Fibroblast of lung (primary cell): ENCODE results near the gene TSPAN1. TPM values are rescaled to one million over a fixed set of nuclear protein-coding genes. Genes with fewer than 3 reads are reported as not detected.

Experiments used
- DNase-seq, 2 donors: peaks; one replicate each; pipeline versions ENCODE4 v3.0.0 to v3.0.0-alpha.2; 2010; ENCODE audit warnings: low read depth in 2 of 2
- H2AFZ ChIP-seq: 2 replicates; pipeline ENCODE4 v1.5.1; 2012; ENCODE audit warnings: low read length, control low read depth, inconsistent platforms
- H3K27ac ChIP-seq: 2 replicates; pipeline ENCODE4 v1.5.1; 2011; ENCODE audit warnings: low read length, control low read depth; ENCODE audit not compliant: insufficient read depth
- H3K27me3 ChIP-seq: 2 replicates; pipeline ENCODE4 v1.5.1; 2011; ENCODE audit warnings: mild to moderate bottlenecking, low read length; ENCODE audit not compliant: control insufficient read depth, insufficient read depth
- H3K36me3 ChIP-seq: 2 replicates; pipeline ENCODE4 v1.5.1; 2011; ENCODE audit warnings: low read length; ENCODE audit not compliant: control insufficient read depth, insufficient read depth
- H3K4me1 ChIP-seq: 2 replicates; pipeline ENCODE4 v1.5.1; 2011; ENCODE audit warnings: low read length; ENCODE audit not compliant: control insufficient read depth, insufficient read depth; ENCODE audit errors: extremely low read depth
- H3K4me2 ChIP-seq: 2 replicates; pipeline ENCODE4 v1.5.1; 2011; ENCODE audit warnings: low read length, control low read depth; ENCODE audit not compliant: insufficient read depth; ENCODE audit errors: extremely low read depth
- H3K4me3 ChIP-seq, 4 experiments: fragments of 200-600 bp in 1 of 4; sonication (generic) in 1 of 4; replicated peaks in 1 of 4; 2 replicates each; pipeline ENCODE4 v1.5.1; 2011 to 2016; ENCODE audit warnings: low read length in 4 of 4, low read depth in 3 of 4, mild to moderate bottlenecking in 3 of 4, control low read depth in 2 of 4, inconsistent platforms in 1 of 4, mixed read lengths in 1 of 4; ENCODE audit not compliant: insufficient read depth in 1 of 4; ENCODE audit errors: control extremely low read depth in 1 of 4
- H3K79me2 ChIP-seq: 2 replicates; pipeline ENCODE4 v1.5.1; 2012; ENCODE audit warnings: mild to moderate bottlenecking, low read length, inconsistent platforms; ENCODE audit not compliant: control insufficient read depth, insufficient read depth
- H3K9ac ChIP-seq: 2 replicates; pipeline ENCODE4 v1.5.1; 2011; ENCODE audit warnings: mild to moderate bottlenecking, low read length, control low read depth; ENCODE audit not compliant: insufficient read depth
- H3K9me3 ChIP-seq: 2 replicates; pipeline ENCODE4 v1.5.1; 2012; ENCODE audit warnings: low read depth, low read length; ENCODE audit not compliant: control insufficient read depth, insufficient read depth
- H4K20me1 ChIP-seq: 2 replicates; pipeline ENCODE4 v1.5.1; 2011; ENCODE audit warnings: low read length; ENCODE audit not compliant: control insufficient read depth, insufficient read depth; ENCODE audit errors: extremely low read depth
- EZH2 ChIP-seq: IDR thresholded peaks from 2 replicates; pipeline ENCODE4 v1.5.1; 2012; ENCODE audit warnings: low read length, control low read depth, mild to moderate bottlenecking; ENCODE audit errors: missing control alignments
- polyA plus RNA-seq, 2 donors: library from polyadenylated mRNA; depleted of rRNA in 1 of 2; stranded (reverse) in 1 of 2; unstranded in 1 of 2; fragments of >200 nt; gene quantifications; 2 replicates each; pipeline ENCODE4 v1.2.1, GENCODE V29; 2011 to 2012; ENCODE audit warnings: missing spikeins in 1 of 2
- total RNA-seq: library from RNA; depleted of rRNA; stranded (reverse); fragments of >200 nt; gene quantifications from 2 replicates; pipeline ENCODE4 v1.2.1, GENCODE V29; 2014
- TF ChIP-seq, protein P1 (sequence below), 2 donors: IDR thresholded peaks in 1 of 2; conservative IDR thresholded peaks in 1 of 2; 1 replicate in 1 of 2; 2 replicates in 1 of 2; pipeline ENCODE4 v1.5.1; 2011 to 2012; ENCODE audit warnings: low read length in 2 of 2, control low read depth in 1 of 2, inconsistent platforms in 1 of 2, low read depth in 1 of 2, mild to moderate bottlenecking in 1 of 2

TSPAN1 gene
- total and polyA plus RNA-seq, 2 donors (not counting 1 experiment from before 2014, with no cell fraction given): 0.17 to 0.94 TPM

GRCh38 chr1:46171351-46171750, 3.5 kb upstream of the TSPAN1 start:
- no peak for DNase-seq

GRCh38 chr1:46171871-46172270, 3.0 kb upstream of the TSPAN1 start:
- TF ChIP-seq EZH2: no peak
- TF ChIP-seq, protein P1, sequence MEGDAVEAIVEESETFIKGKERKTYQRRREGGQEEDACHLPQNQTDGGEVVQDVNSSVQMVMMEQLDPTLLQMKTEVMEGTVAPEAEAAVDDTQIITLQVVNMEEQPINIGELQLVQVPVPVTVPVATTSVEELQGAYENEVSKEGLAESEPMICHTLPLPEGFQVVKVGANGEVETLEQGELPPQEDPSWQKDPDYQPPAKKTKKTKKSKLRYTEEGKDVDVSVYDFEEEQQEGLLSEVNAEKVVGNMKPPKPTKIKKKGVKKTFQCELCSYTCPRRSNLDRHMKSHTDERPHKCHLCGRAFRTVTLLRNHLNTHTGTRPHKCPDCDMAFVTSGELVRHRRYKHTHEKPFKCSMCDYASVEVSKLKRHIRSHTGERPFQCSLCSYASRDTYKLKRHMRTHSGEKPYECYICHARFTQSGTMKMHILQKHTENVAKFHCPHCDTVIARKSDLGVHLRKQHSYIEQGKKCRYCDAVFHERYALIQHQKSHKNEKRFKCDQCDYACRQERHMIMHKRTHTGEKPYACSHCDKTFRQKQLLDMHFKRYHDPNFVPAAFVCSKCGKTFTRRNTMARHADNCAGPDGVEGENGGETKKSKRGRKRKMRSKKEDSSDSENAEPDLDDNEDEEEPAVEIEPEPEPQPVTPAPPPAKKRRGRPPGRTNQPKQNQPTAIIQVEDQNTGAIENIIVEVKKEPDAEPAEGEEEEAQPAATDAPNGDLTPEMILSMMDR (conservative IDR thresholded peaks at IDR 0.05 in 1 of 2, IDR thresholded peaks at IDR 0.05 in 1 of 2; ENCODE audit: low read depth in 1 of 2, low read length in 2 of 2): no peak
- DNase-seq: no peak
- Histone ChIP-seq H3K27me3 (peaks cover 18% of the 10 kb centered on the region), H4K20me1 (no peaks in the 10 kb centered on the region), H3K4me1 (peaks cover 6% of the 10 kb centered on the region), H3K4me3 (no peak overlapping the region), H3K9ac (no peak overlapping the region), H3K79me2 (no peaks in the 10 kb centered on the region), H2AFZ (no peak overlapping the region), H3K36me3 (no peaks in the 10 kb centered on the region), H3K4me2 (no peak overlapping the region), H3K9me3 (no peaks in the 10 kb centered on the region), H3K27ac (no peak overlapping the region)

More at GRCh38 chr1:46171351-46171750, 3.5 kb upstream of the TSPAN1 start:
- peaks cover 6% of the 10 kb centered on the region for H3K4me1 ChIP-seq
- peaks cover 19% of the 10 kb centered on the region for H3K27me3 ChIP-seq
- H3K27ac ChIP-seq: no peak overlapping the region
- no peak overlapping the region for H3K9ac ChIP-seq
- H3K9me3 ChIP-seq: no peaks in the 10 kb centered on the region
- no peaks in the 10 kb centered on the region for H4K20me1 ChIP-seq
- no peak overlapping the region for H2AFZ ChIP-seq
- H3K4me3 ChIP-seq: no peak overlapping the region
- no peaks in the 10 kb centered on the region for H3K36me3 ChIP-seq
- H3K4me2 ChIP-seq: no peak overlapping the region
- no peaks in the 10 kb centered on the region for H3K79me2 ChIP-seq
- TF ChIP-seq, protein P1 (conservative IDR thresholded peaks at IDR 0.05 in 1 of 2, IDR thresholded peaks at IDR 0.05 in 1 of 2; ENCODE audit: low read depth in 1 of 2, low read length in 2 of 2): no peak
- TF ChIP-seq EZH2: no peak

DNA sequence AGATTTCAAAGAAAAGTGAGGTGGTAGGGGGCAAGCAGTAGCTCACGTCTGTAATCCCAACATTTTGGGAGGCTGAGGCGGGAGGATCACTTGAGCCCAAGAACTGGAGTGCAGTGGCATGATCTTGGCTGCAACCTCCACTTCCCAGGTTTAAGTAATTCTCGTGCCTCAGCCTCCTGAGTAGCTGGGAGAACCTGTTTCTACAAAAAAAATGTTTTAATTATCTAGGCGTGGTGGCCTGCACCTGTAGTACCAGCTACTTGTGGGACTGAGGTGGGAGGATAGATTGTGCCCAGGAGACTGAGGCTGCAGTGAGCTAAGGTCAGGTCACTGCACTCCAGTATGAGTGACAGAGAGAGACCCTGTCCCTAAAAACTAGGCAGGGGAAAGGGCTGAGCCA, 2.6 kb upstream of the TSPAN1 start:
- Histone ChIP-seq H3K4me1 (peaks cover 6% of the 10 kb centered on the region), H4K20me1 (no peaks in the 10 kb centered on the region), H2AFZ (no peak overlapping the region), H3K9me3 (no peaks in the 10 kb centered on the region), H3K79me2 (no peaks in the 10 kb centered on the region), H3K27ac (no peak overlapping the region), H3K9ac (no peak overlapping the region), H3K36me3 (no peaks in the 10 kb centered on the region), H3K27me3 (peaks cover 13% of the 10 kb centered on the region), H3K4me3 (no peak overlapping the region), H3K4me2 (no peak overlapping the region)
- TF ChIP-seq, protein P1 (conservative IDR thresholded peaks at IDR 0.05 in 1 of 2, IDR thresholded peaks at IDR 0.05 in 1 of 2; ENCODE audit: low read depth in 1 of 2, low read length in 2 of 2): no peak
- no peak for TF ChIP-seq EZH2
- no peak for DNase-seq
